Endothelial cell of umbilical vein (primary cell): ENCODE results near the gene IGBP1. TPM values are rescaled to one million over a fixed set of nuclear protein-coding genes. Genes with fewer than 3 reads are reported as not detected.

Source experiments
- BruUV-seq: library from RNA; stranded (reverse); fragments of 400-500 nt; replicated peaks from 2 replicates; lab custom pipeline; 2021; lab: Mats Ljungman, UMichigan
- CTCF ChIA-PET: fragments of 300-600, 350-600 bp; sonication (Branson Sonifier 250); formaldehyde crosslinking; loops from one replicate; lab custom pipeline; 2021; ENCODE audit warnings: antibody characterized with exemption, inconsistent platforms; lab: Charles Lee
- POLR2A ChIA-PET: fragments of 300-600, 350-600 bp; sonication (Branson Sonifier 250); formaldehyde crosslinking; loops from one replicate; lab custom pipeline; 2021; ENCODE audit warnings: antibody characterized with exemption, inconsistent platforms; lab: Charles Lee
- DNase-seq: peaks from one replicate; pipeline ENCODE4 v3.0.0-alpha.2; 2011; ENCODE audit warnings: low read depth, low spot score
- FAIRE-seq: peaks from 2 replicates; lab custom pipeline; 2011; peaks lifted over from hg19 to GRCh38; lab: Jason Lieb, UNC
- H2AFZ ChIP-seq: 2 replicates; pipeline ENCODE4 v1.6.0; 2012; ENCODE audit warnings: low read depth, low read length, control low read depth, inconsistent platforms
- H3K27ac ChIP-seq: 2 replicates; pipeline ENCODE4 v1.5.1; 2011; ENCODE audit warnings: low read depth, mild to moderate bottlenecking, control low read depth, low read length, moderate library complexity; ENCODE audit not compliant: insufficient read depth
- H3K27me3 ChIP-seq, 2 experiments: 2 replicates each; pipeline versions ENCODE4 v1.6.0 to v1.6.1; 2011; ENCODE audit warnings: low read length in 2 of 2, mixed read lengths in 1 of 2; ENCODE audit not compliant: control insufficient read depth in 2 of 2, insufficient read depth in 2 of 2
- H3K36me3 ChIP-seq, 2 experiments: 2 replicates in 1 of 2; 3 replicates in 1 of 2; pipeline ENCODE4 v1.5.1; 2011; ENCODE audit warnings: low read length in 2 of 2, mild to moderate bottlenecking in 1 of 2, moderate library complexity in 1 of 2; ENCODE audit not compliant: control insufficient read depth in 2 of 2, insufficient read depth in 2 of 2; ENCODE audit errors: extremely low read depth in 1 of 2
- H3K4me1 ChIP-seq: 3 replicates; pipeline ENCODE4 v1.5.1; 2011; ENCODE audit warnings: mild to moderate bottlenecking, low read length; ENCODE audit not compliant: control insufficient read depth, insufficient read depth; ENCODE audit errors: extremely low read depth
- H3K4me2 ChIP-seq: 2 replicates; pipeline ENCODE4 v1.6.1; 2011; ENCODE audit warnings: low read length, control low read depth, mixed read lengths; ENCODE audit not compliant: insufficient read depth
- H3K4me3 ChIP-seq, 3 experiments: fragments of 200-600 bp in 1 of 3; sonication (generic), shearing (Covaris generic) in 1 of 3; replicated peaks in 1 of 3; 2 replicates each; pipeline ENCODE4 v1.5.1; 2011 to 2016; ENCODE audit warnings: control low read depth in 3 of 3, low read length in 3 of 3, mild to moderate bottlenecking in 2 of 3, inconsistent platforms in 1 of 3, low read depth in 1 of 3, moderate library complexity in 1 of 3; ENCODE audit not compliant: insufficient read depth in 1 of 3
- H3K79me2 ChIP-seq: 2 replicates; pipeline ENCODE4 v1.6.0; 2012; ENCODE audit warnings: low read length, inconsistent platforms; ENCODE audit not compliant: control insufficient read depth, insufficient read depth
- H3K9ac ChIP-seq: replicated peaks from 2 replicates; pipeline ENCODE3; 2011; ENCODE audit warnings: low read length, control low read depth; ENCODE audit not compliant: insufficient read depth; ENCODE audit errors: extremely low read depth
- H3K9me1 ChIP-seq: replicated peaks from 3 replicates; pipeline ENCODE4 v1.6.0; 2011; ENCODE audit warnings: mild to moderate bottlenecking, low read length; ENCODE audit not compliant: control insufficient read depth, insufficient read depth; ENCODE audit errors: extremely low read depth
- H3K9me3 ChIP-seq: replicated peaks from 2 replicates; pipeline ENCODE4 v1.5.1; 2012; ENCODE audit warnings: low read length, inconsistent platforms; ENCODE audit not compliant: control insufficient read depth, insufficient read depth
- H4K20me1 ChIP-seq: replicated peaks from 2 replicates; pipeline ENCODE3; 2011; ENCODE audit warnings: mild to moderate bottlenecking, low read length; ENCODE audit not compliant: control insufficient read depth, insufficient read depth; ENCODE audit errors: extremely low read depth
- CTCF ChIP-seq, 2 donors: IDR thresholded peaks; 1 replicate in 1 of 2; 2 replicates in 1 of 2; pipeline ENCODE4 v1.5.1; 2011; ENCODE audit warnings: low read length in 2 of 2, mild to moderate bottlenecking in 2 of 2, moderate library complexity in 2 of 2, control low read depth in 1 of 2, inconsistent platforms in 1 of 2, low read depth in 1 of 2; ENCODE audit not compliant: insufficient read depth in 1 of 2; ENCODE audit errors: extremely low read depth in 1 of 2
- FOS ChIP-seq: IDR thresholded peaks from 2 replicates; pipeline ENCODE4 v1.6.1; 2011; ENCODE audit warnings: mild to moderate bottlenecking, low read length, moderate library complexity, borderline replicate concordance; ENCODE audit not compliant: insufficient read depth
- JUN ChIP-seq: IDR thresholded peaks from 2 replicates; pipeline ENCODE4 v1.6.1; 2011; ENCODE audit warnings: borderline replicate concordance, low read depth; ENCODE audit not compliant: insufficient read length, insufficient read depth
- MAX ChIP-seq: IDR thresholded peaks from 2 replicates; pipeline ENCODE4 v1.6.1; 2011; ENCODE audit not compliant: insufficient read depth, insufficient read length
- POLR2AphosphoS5 ChIP-seq: IDR thresholded peaks from 2 replicates; pipeline ENCODE4 v1.6.1; 2012; ENCODE audit warnings: low read depth, mild to moderate bottlenecking, control low read depth, low read length, moderate library complexity; ENCODE audit not compliant: insufficient read depth
- dilution Hi-C: fragments of 300-500 bp; cut with MboI; formaldehyde crosslinking; loops from one replicate; pipeline ENCODE4 v1.15.0; 2019; ENCODE audit warnings: low sequenced_read_pairs; ENCODE audit not compliant: extremely low pct_ligation_motif_present
- intact Hi-C: fragments of 100-400 bp; cut with micrococcal nuclease; formaldehyde crosslinking; loops from one replicate; pipeline ENCODE4 v1.10.0; 2022
- polyA plus RNA-seq, 4 experiments: library from polyadenylated mRNA; depleted of rRNA in 3 of 4; stranded (reverse) in 3 of 4; unstranded in 1 of 4; fragments of >200 nt; gene quantifications; 2 replicates each; pipeline versions ENCODE4 v1.2.1 to v1.2.3, GENCODE V29; 2011 to 2012; ENCODE audit warnings: missing spikeins in 1 of 4
- total RNA-seq: library from RNA; stranded (reverse); gene quantifications from 2 replicates; pipeline ENCODE4 v1.2.3, GENCODE V29; 2021

IGBP1 gene
- total and polyA plus RNA-seq, 2 donors (not counting 3 experiments of a cell fraction or from before 2014, with no cell fraction given), result 38.1 to 39.5 TPM

GRCh38 chrX:70096052-70096451, 37.2 kb upstream of the IGBP1 start:
- Histone ChIP-seq H3K27me3 (no peaks in the 10 kb centered on the region), H3K9ac (no peak overlapping the region), H4K20me1 (no peaks in the 10 kb centered on the region), H3K9me1 (no peaks in the 10 kb centered on the region), H3K27ac (no peak overlapping the region), H3K9me3 (no peaks in the 10 kb centered on the region), H3K4me3 (no peak overlapping the region), H3K36me3 (no peaks in the 10 kb centered on the region), H3K4me1 (no peaks in the 10 kb centered on the region), H2AFZ (no peak overlapping the region), H3K79me2 (no peaks in the 10 kb centered on the region), H3K4me2 (no peak overlapping the region)
- DNase-seq, result peak; percentile 31
- intact Hi-C loops, result loop anchor here (1.0 to 5.0 kb wide), 5 partner anchors 36 to 1269 kb away; partner anchors contain the start of genes EDA and EFNB1
- BruUV-seq, result no TSS peak
- ChIA-PET POLR2A (no interaction called here), CTCF (interaction anchor here (0.9 to 7.1 kb wide), 7 partner anchors 8 to 671 kb away, joined by 4 to 207 read pairs (median 35); no protein-coding TSS in a partner anchor)
- TF ChIP-seq CTCF (IDR thresholded peaks at IDR 0.05; ENCODE audit: extremely low read depth in 1 of 2, insufficient read depth in 1 of 2, low read depth in 1 of 2, low read length in 2 of 2), result peak in 1 of 2 donors; percentile 26
- TF ChIP-seq MAX, result no peak
- FAIRE-seq, result peak; percentile 91
- dilution Hi-C loops, result no loop called here

- Histone ChIP-seq H3K4me3 (no peak overlapping the region), H3K4me2 (no peak overlapping the region), H3K36me3 (no peaks in the 10 kb centered on the region), H2AFZ (no peak overlapping the region), H4K20me1 (no peaks in the 10 kb centered on the region), H3K79me2 (no peaks in the 10 kb centered on the region), H3K9me3 (no peaks in the 10 kb centered on the region), H3K9ac (no peak overlapping the region), H3K27me3 (peaks cover 0 to 2% of the 10 kb centered on the region in 2 experiments), H3K27ac (no peak overlapping the region), H3K9me1 (no peaks in the 10 kb centered on the region), H3K4me1 (no peaks in the 10 kb centered on the region)
- no peak for FAIRE-seq
- no peak for TF ChIP-seq CTCF (IDR thresholded peaks at IDR 0.05; ENCODE audit: extremely low read depth in 1 of 2, insufficient read depth in 1 of 2, low read depth in 1 of 2, low read length in 2 of 2)
- TF ChIP-seq FOS, result no peak
- no peak for TF ChIP-seq POLR2AphosphoS5
- TF ChIP-seq JUN, result no peak
- intact Hi-C loops (no loop called here), dilution Hi-C loops (no loop called here)
- CTCF ChIA-PET, result interaction anchor here (1.4 kb wide), 1 partner anchor 71 kb away, joined by 4 read pairs; no protein-coding TSS in a partner anchor
- POLR2A ChIA-PET, result no interaction called here
- no peak for DNase-seq
- BruUV-seq, result no TSS peak
Observed at GRCh38 chrX:70105229-70105628, 28.0 kb upstream of the IGBP1 start.
